IMR-90 (cell line): ENCODE data around the gene ITIH4. TPM values are rescaled to one million over a fixed set of nuclear protein-coding genes. Genes with fewer than 3 reads are reported as not detected.

Experiments
- ATAC-seq: fragments of 200-7000 bp; cut with Tn5 transposase; 2 replicates; pipeline ENCODE4 v1.9.1; 2020; ENCODE audit warnings: low read depth, mild to moderate bottlenecking, moderate library complexity
- BruUV-seq: library from RNA; stranded (reverse); fragments of 400-500 nt; replicated peaks from 2 replicates; lab custom pipeline; 2021; lab: Mats Ljungman, UMichigan
- CTCF ChIA-PET: fragments of 300-600 bp; formaldehyde crosslinking; extraction: SDS; loops from one replicate; lab custom pipeline; 2021; ENCODE audit warnings: antibody characterized with exemption; lab: Yijun Ruan, JAX
- POLR2A ChIA-PET: fragments of 300-600 bp; sonication (Branson Sonifier 250); formaldehyde crosslinking; loops from one replicate; lab custom pipeline; 2022; ENCODE audit warnings: antibody characterized with exemption; ENCODE audit not compliant: unreplicated experiment; lab: Charles Lee
- DNase-seq: peaks from one replicate; pipeline ENCODE4 v3.0.0; 2013
- H2AFZ ChIP-seq: replicated peaks from 2 replicates; pipeline ENCODE3; 2013; ENCODE audit warnings: low read length, mild to moderate bottlenecking; ENCODE audit not compliant: poor library complexity
- H2AK5ac ChIP-seq: 2 replicates; pipeline ENCODE4 v1.6.1; 2013; ENCODE audit warnings: low read depth, low read length, inconsistent platforms
- H2AK9ac ChIP-seq: replicated peaks from 2 replicates; pipeline ENCODE3; 2013; ENCODE audit warnings: mild to moderate bottlenecking, low read depth, low read length, moderate library complexity; ENCODE audit not compliant: poor library complexity
- H2BK120ac ChIP-seq: 2 replicates; pipeline ENCODE4 v1.6.1; 2013; ENCODE audit warnings: low read depth, low read length, inconsistent platforms
- H2BK15ac ChIP-seq: 3 replicates; pipeline ENCODE4 v1.6.1; 2013; ENCODE audit warnings: low read depth, low read length, inconsistent platforms
- H2BK20ac ChIP-seq: 2 replicates; pipeline ENCODE4 v1.6.1; 2013; ENCODE audit warnings: low read depth, mild to moderate bottlenecking, inconsistent platforms, low read length, moderate library complexity
- H2BK5ac ChIP-seq: 2 replicates; pipeline ENCODE4 v1.6.1; 2013; ENCODE audit warnings: mild to moderate bottlenecking, low read depth, low read length, inconsistent platforms; ENCODE audit not compliant: poor library complexity, severe bottlenecking
- H3K14ac ChIP-seq: replicated peaks from 2 replicates; pipeline ENCODE4 v1.6.1; 2013; ENCODE audit warnings: low read depth, low read length, inconsistent platforms
- H3K18ac ChIP-seq: 2 replicates; pipeline ENCODE4 v1.6.1; 2013; ENCODE audit warnings: low read depth, low read length, control low read depth
- H3K23ac ChIP-seq: 2 replicates; pipeline ENCODE4 v1.6.1; 2013; ENCODE audit warnings: low read depth, low read length, inconsistent platforms
- H3K27ac ChIP-seq: 2 replicates; pipeline ENCODE4 v1.5.1; 2013; ENCODE audit warnings: mild to moderate bottlenecking, control low read depth, low read length; ENCODE audit not compliant: insufficient read depth
- H3K27me3 ChIP-seq: 2 replicates; pipeline ENCODE4 v1.6.1; 2013; ENCODE audit warnings: low read length; ENCODE audit not compliant: control insufficient read depth, insufficient read depth
- H3K36me3 ChIP-seq: 2 replicates; pipeline ENCODE4 v1.6.1; 2013; ENCODE audit warnings: low read length, mixed read lengths; ENCODE audit not compliant: control insufficient read depth, insufficient read depth
- H3K4ac ChIP-seq: 2 replicates; pipeline ENCODE4 v1.6.1; 2013; ENCODE audit warnings: low read depth, low read length, inconsistent platforms
- H3K4me1 ChIP-seq: 2 replicates; pipeline ENCODE4 v1.6.1; 2013; ENCODE audit warnings: low read length, mixed read lengths; ENCODE audit not compliant: control insufficient read depth, insufficient read depth
- H3K4me2 ChIP-seq: 2 replicates; pipeline ENCODE4 v1.6.1; 2013; ENCODE audit warnings: low read depth, mild to moderate bottlenecking, control low read depth, low read length, moderate library complexity
- H3K4me3 ChIP-seq: 2 replicates; pipeline ENCODE4 v1.5.1; 2013; ENCODE audit warnings: low read depth, mild to moderate bottlenecking, control low read depth, low read length, moderate library complexity; ENCODE audit not compliant: insufficient read depth
- H3K56ac ChIP-seq: 2 replicates; pipeline ENCODE4 v1.6.1; 2013; ENCODE audit warnings: low read length, inconsistent platforms; ENCODE audit not compliant: insufficient read depth; ENCODE audit errors: extremely low read depth
- H3K79me1 ChIP-seq, 2 experiments: 2 replicates each; pipeline ENCODE4 v1.6.1; 2013; ENCODE audit warnings: low read length in 2 of 2, inconsistent platforms in 1 of 2, low read depth in 1 of 2
- H3K9ac ChIP-seq: 2 replicates; pipeline ENCODE4 v1.6.1; 2013; ENCODE audit warnings: low read depth, low read length, control low read depth
- H3K9me1 ChIP-seq: 2 replicates; pipeline ENCODE4 v1.6.1; 2013; ENCODE audit warnings: low read length, inconsistent platforms; ENCODE audit not compliant: insufficient read depth
- H3K9me3 ChIP-seq: 2 replicates; pipeline ENCODE4 v1.6.1; 2013; ENCODE audit warnings: low read length; ENCODE audit not compliant: control insufficient read depth, insufficient read depth
- H4K20me1 ChIP-seq: 2 replicates; pipeline ENCODE4 v1.6.1; 2013; ENCODE audit warnings: low read length, inconsistent platforms; ENCODE audit not compliant: insufficient read depth
- H4K5ac ChIP-seq: 2 replicates; pipeline ENCODE4 v1.6.1; 2013; ENCODE audit warnings: mild to moderate bottlenecking, low read depth, low read length, control low read depth
- H4K8ac ChIP-seq, 2 experiments: 2 replicates each; pipeline ENCODE4 v1.6.1; 2013; ENCODE audit warnings: low read depth in 2 of 2, low read length in 2 of 2, control low read depth in 1 of 2, inconsistent platforms in 1 of 2
- H4K91ac ChIP-seq: 2 replicates; pipeline ENCODE4 v1.6.1; 2013; ENCODE audit warnings: low read depth, low read length, inconsistent platforms; ENCODE audit not compliant: insufficient read depth
- FOS ChIP-seq: fragments of 150-350 bp; IDR thresholded peaks from 2 replicates; pipeline ENCODE4 v1.6.1; 2016; ENCODE audit warnings: low read depth, low read length
- MXI1 ChIP-seq: IDR thresholded peaks from 2 replicates; pipeline ENCODE4 v1.6.1; 2012; ENCODE audit warnings: low read depth, mild to moderate bottlenecking, low read length, moderate library complexity, borderline replicate concordance
- WGBS, 2 experiments: methylation state at CpG; one replicate each; pipeline versions ENCODE4 v1.1.5 to v1.1.7; 2013; ENCODE audit warnings: missing lambda C conversion rate in 2 of 2; ENCODE audit not compliant: insufficient read length in 1 of 2; ENCODE audit errors: extremely low coverage in 2 of 2; 5-methylcytosine and 5-hydroxymethylcytosine counted together
- dilution Hi-C: fragments of 300-500 bp; cut with HindIII; formaldehyde crosslinking; loops from one replicate; pipeline ENCODE4 v1.14.3; 2018; ENCODE audit warnings: low sequenced_read_pairs; ENCODE audit not compliant: unreplicated experiment
- in situ Hi-C: fragments of 300-500 bp; cut with MboI; formaldehyde crosslinking; loops from 3 replicates; pipeline ENCODE4 v1.14.3; 2019; ENCODE audit warnings: low sequenced_read_pairs, inconsistent platforms, mixed read lengths
- intact Hi-C: fragments of 100-400 bp; cut with micrococcal nuclease; formaldehyde crosslinking; loops from 2 replicates; pipeline ENCODE4 v1.10.0; 2022
- polyA plus RNA-seq, 3 experiments: library from polyadenylated mRNA; depleted of rRNA; stranded (reverse); fragments of >200 nt; gene quantifications; 2 replicates each; pipeline ENCODE4 v1.2.3, GENCODE V29; 2012; ENCODE audit warnings: low replicate concordance in 1 of 3
- total RNA-seq: library from RNA; depleted of rRNA; stranded (reverse); fragments of >200 nt; gene quantifications from 2 replicates; pipeline ENCODE4 v1.2.3, GENCODE V29; 2012

The ITIH4 gene
- total and polyA plus RNA-seq, 2 of the 4 experiments (the other 2 are of a cell fraction): 0.26 to 0.36 TPM

DNA sequence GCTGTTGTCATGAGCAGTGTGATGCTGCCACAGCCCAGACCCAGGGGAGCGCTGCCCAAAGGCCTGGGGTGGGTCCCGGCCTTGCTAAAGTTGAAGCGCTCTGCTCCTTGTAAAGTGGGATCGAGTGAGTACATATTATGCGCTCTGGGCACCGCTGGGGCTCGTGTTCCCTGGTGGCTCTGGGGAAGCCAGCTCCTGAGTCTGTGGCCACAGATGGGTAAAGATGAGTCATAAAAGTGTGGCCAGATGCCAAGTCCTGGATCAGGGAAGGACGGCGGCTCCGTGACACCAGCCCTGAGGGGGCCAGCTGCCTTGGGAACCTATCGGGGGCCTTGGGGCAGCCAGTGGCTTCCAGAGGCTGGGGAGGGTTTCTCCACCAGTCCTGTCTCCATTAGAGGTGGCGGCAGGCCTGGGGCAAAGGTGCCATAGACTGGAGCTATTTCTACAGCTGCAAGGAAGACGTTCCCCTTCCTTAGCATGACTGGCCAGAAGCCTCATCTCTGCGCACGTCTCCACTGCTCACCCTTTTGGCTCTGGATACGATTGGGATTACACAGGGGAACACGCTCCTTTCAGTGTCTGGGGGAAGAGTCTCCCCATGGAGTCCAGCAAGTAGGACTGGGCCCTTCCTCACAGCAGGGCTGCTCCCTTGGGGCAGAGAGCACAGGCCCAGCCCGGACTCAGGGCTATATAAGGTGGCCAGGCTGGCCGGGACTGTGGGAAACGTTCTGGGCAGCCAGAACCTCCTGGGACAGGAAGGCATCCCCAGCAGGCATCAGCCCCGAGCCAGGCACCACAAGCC lies 1.2 kb upstream of the ITIH4 start:
- BruUV-seq: no TSS peak
- Histone ChIP-seq H4K20me1 (no peaks in the 10 kb centered on the region), H2BK15ac (no peak overlapping the region), H2BK5ac (no peak overlapping the region), H3K56ac (no peak overlapping the region), H4K5ac (no peak overlapping the region), H3K23ac (no peak overlapping the region), H3K4ac (no peak overlapping the region), H4K8ac (no peak overlapping the region), H3K9me1 (peaks cover 14% of the 10 kb centered on the region; the same call in 1 of the 2 replicates), H2AFZ (peak overlapping the region; percentile 62), H3K4me2 (no peak overlapping the region), H3K27me3 (no peaks in the 10 kb centered on the region), H3K9ac (no peak overlapping the region), H3K18ac (no peak overlapping the region), H3K27ac (no peak overlapping the region), H3K79me1 (no peaks in the 10 kb centered on the region), H2BK120ac (no peak overlapping the region), H2AK5ac (no peak overlapping the region), H3K4me1 (peaks cover 19% of the 10 kb centered on the region), H3K36me3 (peaks cover 3% of the 10 kb centered on the region; the same call in 1 of the 2 replicates), H3K14ac (no peak overlapping the region), H3K9me3 (no peaks in the 10 kb centered on the region), H3K4me3 (no peak overlapping the region), H4K91ac (no peak overlapping the region), H2AK9ac (no peak overlapping the region), H2BK20ac (no peak overlapping the region)
- intact Hi-C loops (no loop called here), dilution Hi-C loops (no loop called here), in situ Hi-C loops (no loop called here)
- TF ChIP-seq FOS (peak; percentile 24; the same call in 1 of the 2 replicates), MXI1 (no peak)
- ChIA-PET POLR2A (no interaction called here), CTCF (interaction anchor here (0.7 kb wide), 1 partner anchor 32 kb away, joined by 3 read pairs; no protein-coding TSS in a partner anchor)
- DNase-seq (peak; percentile 76), ATAC-seq (peak; percentile 59)
- 71% methylated on average over 6 of the region's 21 CpGs; no CpG with 5 or more reads in 1 of the 2 experiments for WGBS, 2 experiments
